Measurements from ENCODE around the gene B3GALT6.

B3GALT6 gene

GRCh38 chr1:1216770-1217620, 15.0 kb upstream of the B3GALT6 start:
- FAIRE-seq: no peak

- no peak for FAIRE-seq
Observed at GRCh38 chr1:1217621-1218523, 14.2 kb upstream of the B3GALT6 start.

GRCh38 chr1:1218524-1219200, 13.4 kb upstream of the B3GALT6 start:
- FAIRE-seq: no peak

- no peak for FAIRE-seq
Observed at GRCh38 chr1:1219341-1219740, 12.7 kb upstream of the B3GALT6 start.

GRCh38 chr1:1220197-1220596, 11.8 kb upstream of the B3GALT6 start:
- no peak for FAIRE-seq

- FAIRE-seq: no peak
Observed at GRCh38 chr1:1221887-1222574, 10.0 kb upstream of the B3GALT6 start.

GRCh38 chr1:1222575-1223225, 9.3 kb upstream of the B3GALT6 start:
- FAIRE-seq: no peak

GRCh38 chr1:1223321-1223720, 8.7 kb upstream of the B3GALT6 start:
- FAIRE-seq: no peak

GRCh38 chr1:1223891-1224290, 8.1 kb upstream of the B3GALT6 start:
- FAIRE-seq: no peak

- no peak for FAIRE-seq
Observed at GRCh38 chr1:1225238-1225845, 6.7 kb upstream of the B3GALT6 start.

- FAIRE-seq: no peak
Observed at GRCh38 chr1:1225913-1226312, 6.1 kb upstream of the B3GALT6 start.

- FAIRE-seq: no peak
Observed at GRCh38 chr1:1226566-1227362, 5.3 kb upstream of the B3GALT6 start.

GRCh38 chr1:1227386-1227785, 4.7 kb upstream of the B3GALT6 start:
- no peak for FAIRE-seq

- no peak for FAIRE-seq
Observed at GRCh38 chr1:1228187-1228586, 3.9 kb upstream of the B3GALT6 start.

- no peak for FAIRE-seq
Observed at GRCh38 chr1:1228596-1229321, 3.3 kb upstream of the B3GALT6 start.

- FAIRE-seq: no peak
Observed at GRCh38 chr1:1229770-1230169, 2.3 kb upstream of the B3GALT6 start.

- FAIRE-seq: no peak
Observed at GRCh38 chr1:1230656-1231399, 1.2 kb upstream of the B3GALT6 start.

- FAIRE-seq: no peak
Observed at GRCh38 chr1:1231400-1232207, 433 bp upstream of the B3GALT6 start, which contains the start of gene SDF4. Gene SDF4, minus strand, starts transcription at chr1:1232001. Its CDS starts 3,229 bp downstream, at chr1:1228772.

All from TTC549 (cell line).